IgD-negative memory B cell (primary cell): ENCODE data around the gene HMG20B. TPM values are rescaled to one million over a fixed set of nuclear protein-coding genes. Genes with fewer than 3 reads are reported as not detected.

ENCODE experiments used
- H3K27ac Mint-ChIP-seq, 3 donors: one replicate each; pipeline ENCODE4 v1.8.0; 2020 to 2022; ENCODE audit warnings: mild to moderate bottlenecking in 3 of 3, mixed read lengths in 3 of 3, moderate library complexity in 1 of 3
- H3K27me3 Mint-ChIP-seq: one replicate; pipeline ENCODE4 v1.8.0; 2021; ENCODE audit warnings: mixed read lengths
- H3K36me3 Mint-ChIP-seq: one replicate; pipeline ENCODE4 v1.8.0; 2020; ENCODE audit warnings: mild to moderate bottlenecking, mixed read lengths
- H3K4me1 Mint-ChIP-seq, 3 donors: one replicate each; pipeline ENCODE4 v1.8.0; 2020 to 2022; ENCODE audit warnings: mixed read lengths in 3 of 3, mild to moderate bottlenecking in 1 of 3
- H3K4me3 Mint-ChIP-seq, 4 donors: one replicate each; pipeline ENCODE4 v1.8.0; 2020 to 2022; ENCODE audit warnings: mild to moderate bottlenecking in 4 of 4, mixed read lengths in 4 of 4, moderate library complexity in 3 of 4
- H3K9me3 Mint-ChIP-seq, 3 donors: one replicate each; pipeline ENCODE4 v1.8.0; 2020 to 2021; ENCODE audit warnings: mixed read lengths in 3 of 3, mild to moderate bottlenecking in 1 of 3
- polyA plus RNA-seq: library from polyadenylated mRNA; unstranded; fragments of 300-500 nt; fragmentation: Illumina TruSeq; gene quantifications from one replicate; pipeline ENCODE4 v1.2.3, GENCODE V29; 2021

The HMG20B gene
- polyA plus RNA-seq, 1 donor from 2014 or later = 49.3 TPM

DNA sequence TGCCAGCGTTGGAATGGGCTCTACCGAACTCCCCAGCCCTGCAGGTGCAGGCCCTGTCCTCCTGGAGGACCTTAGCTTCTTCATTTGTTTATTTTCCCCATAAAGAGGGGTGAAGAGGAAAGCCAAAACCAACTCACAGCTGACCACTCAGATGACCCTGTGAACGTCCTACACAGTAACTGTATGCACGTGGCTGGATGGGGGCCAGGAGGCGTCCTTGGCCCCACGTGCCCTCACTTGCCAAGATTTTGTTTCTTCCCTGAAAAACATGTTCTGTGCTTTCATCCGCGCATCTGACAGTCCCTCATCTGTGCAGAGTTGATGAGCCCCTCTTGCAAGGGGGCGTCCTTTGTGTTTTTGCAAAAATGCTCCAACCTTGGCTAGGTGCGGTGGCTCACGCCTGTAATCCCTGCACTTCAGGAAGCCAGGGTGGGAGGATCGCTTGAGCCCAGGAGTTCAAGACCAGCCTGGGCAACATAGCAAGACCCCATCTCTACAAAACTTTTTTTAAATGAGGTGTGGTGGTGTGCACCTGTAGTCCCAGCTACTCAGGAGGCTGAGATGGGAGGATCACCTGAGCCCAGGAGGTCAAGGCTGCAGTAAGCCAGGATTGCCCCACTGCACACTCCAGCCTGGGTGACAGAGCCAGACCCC is 39.1 kb upstream of the HMG20B start:
- peak overlapping the region in 1 of 3 donors; percentile 48 for H3K27ac Mint-ChIP-seq
- H3K9me3 Mint-ChIP-seq = no peaks in the 10 kb centered on the region
- H3K36me3 Mint-ChIP-seq = no peaks in the 10 kb centered on the region
- H3K27me3 Mint-ChIP-seq = no peaks in the 10 kb centered on the region
- no peak overlapping the region for H3K4me3 Mint-ChIP-seq
- no peaks in the 10 kb centered on the region for H3K4me1 Mint-ChIP-seq

DNA sequence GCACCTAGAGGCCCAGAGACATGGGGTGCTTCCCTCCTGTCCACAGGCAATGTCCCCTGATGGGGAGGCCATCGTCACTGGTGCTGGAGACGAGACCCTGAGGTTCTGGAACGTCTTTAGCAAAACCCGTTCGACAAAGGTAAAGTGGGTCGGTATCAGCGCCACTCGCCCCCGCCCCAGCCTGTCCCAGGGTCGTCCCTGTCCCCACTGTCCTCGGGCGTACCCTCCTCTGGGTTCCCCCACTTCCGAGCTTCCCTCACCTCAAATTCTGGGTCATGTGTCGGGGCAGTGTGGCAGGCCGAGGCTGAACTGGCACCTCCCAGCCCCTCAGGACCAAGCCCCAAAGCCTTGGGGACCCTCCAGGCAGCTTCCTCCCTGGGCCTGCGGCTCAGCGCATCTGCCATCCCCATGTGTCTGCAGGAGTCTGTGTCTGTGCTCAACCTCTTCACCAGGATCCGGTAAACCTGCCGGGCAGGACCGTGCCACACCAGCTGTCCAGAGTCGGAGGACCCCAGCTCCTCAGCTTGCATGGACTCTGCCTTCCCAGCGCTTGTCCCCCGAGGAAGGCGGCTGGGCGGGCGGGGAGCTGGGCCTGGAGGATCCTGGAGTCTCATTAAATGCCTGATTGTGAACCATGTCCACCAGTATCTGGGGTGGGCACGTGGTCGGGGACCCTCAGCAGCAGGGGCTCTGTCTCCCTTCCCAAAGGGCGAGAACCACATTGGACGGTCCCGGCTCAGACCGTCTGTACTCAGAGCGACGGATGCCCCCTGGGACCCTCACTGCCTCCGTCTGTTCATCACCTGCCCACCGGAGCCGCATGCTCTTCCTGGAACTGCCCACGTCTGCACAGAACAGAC is 38.1 kb upstream of the HMG20B start:
- no peaks in the 10 kb centered on the region for H3K9me3 Mint-ChIP-seq
- H3K4me1 Mint-ChIP-seq = no peaks in the 10 kb centered on the region
- H3K27ac Mint-ChIP-seq = no peak overlapping the region
- peaks cover 1% of the 10 kb centered on the region for H3K36me3 Mint-ChIP-seq
- H3K4me3 Mint-ChIP-seq = no peak overlapping the region
- no peaks in the 10 kb centered on the region for H3K27me3 Mint-ChIP-seq

DNA sequence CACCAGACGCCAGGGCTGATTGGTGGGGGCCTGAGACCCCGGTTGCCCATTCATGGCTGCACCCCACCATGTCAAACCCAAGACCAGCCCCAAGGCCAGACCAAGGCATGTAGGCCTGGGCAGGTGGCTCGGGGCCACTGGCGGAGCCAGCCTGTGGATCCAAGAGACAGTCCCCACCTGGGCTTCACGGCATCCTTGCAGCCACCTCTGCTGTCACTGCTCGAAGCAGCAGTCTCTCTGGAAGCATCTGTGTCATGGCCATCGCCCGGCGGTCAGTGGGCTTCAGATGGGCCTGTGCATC is 37.6 kb upstream of the HMG20B start:
- Mint-ChIP-seq H3K4me3 (no peak overlapping the region), H3K27ac (no peak overlapping the region)

DNA sequence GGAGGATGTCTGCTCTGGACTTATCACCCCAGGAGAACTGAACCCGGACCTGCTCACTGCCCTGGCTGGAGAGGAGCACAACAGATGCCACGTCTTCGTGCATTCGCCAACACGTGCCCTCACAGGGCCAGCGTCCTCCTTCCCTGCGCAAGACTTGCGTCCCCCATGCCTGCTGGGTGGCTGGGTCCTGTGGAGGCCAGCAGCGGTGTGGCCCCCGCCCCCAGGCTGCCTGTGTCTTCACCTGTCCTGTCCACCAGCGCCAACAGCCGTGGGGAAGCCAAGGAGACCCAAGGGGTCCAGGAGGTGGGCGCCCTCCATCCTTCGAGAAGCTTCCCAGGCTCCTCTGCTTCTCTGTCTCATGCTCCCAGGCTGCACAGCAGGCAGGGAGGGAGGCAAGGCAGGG is 37.2 kb upstream of the HMG20B start:
- Mint-ChIP-seq H3K4me1 (no peaks in the 10 kb centered on the region), H3K4me3 (no peak overlapping the region), H3K27ac (no peak overlapping the region), H3K9me3 (no peaks in the 10 kb centered on the region), H3K27me3 (no peaks in the 10 kb centered on the region), H3K36me3 (peaks cover 2% of the 10 kb centered on the region)

More for the DNA sequence above, 37.6 kb upstream of the HMG20B start:
- Mint-ChIP-seq H3K9me3 (no peaks in the 10 kb centered on the region), H3K36me3 (peaks cover 2% of the 10 kb centered on the region), H3K27me3 (no peaks in the 10 kb centered on the region), H3K4me1 (no peaks in the 10 kb centered on the region)

DNA sequence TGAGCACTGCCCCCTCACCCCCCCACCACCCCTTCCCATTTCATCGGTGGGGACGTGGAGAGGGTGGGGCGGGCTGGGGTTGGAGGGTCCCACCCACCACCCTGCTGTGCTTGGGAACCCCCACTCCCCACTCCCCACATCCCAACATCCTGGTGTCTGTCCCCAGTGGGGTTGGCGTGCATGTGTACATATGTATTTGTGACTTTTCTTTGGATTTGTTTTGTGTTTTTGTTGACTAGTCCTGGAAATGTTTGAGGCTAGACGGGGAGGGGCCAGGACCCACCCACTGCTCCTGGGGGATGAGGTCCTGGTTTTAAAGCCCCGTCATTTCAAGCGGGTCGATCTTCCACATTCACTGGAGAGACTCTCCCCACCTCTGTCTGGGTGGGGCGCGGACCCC is 36.8 kb upstream of the HMG20B start:
- H3K36me3 Mint-ChIP-seq = peaks cover 2% of the 10 kb centered on the region
- H3K4me3 Mint-ChIP-seq = no peak overlapping the region
- H3K27me3 Mint-ChIP-seq = no peaks in the 10 kb centered on the region
- H3K27ac Mint-ChIP-seq = peak overlapping the region in 1 of 3 donors; percentile 12
- H3K4me1 Mint-ChIP-seq = no peaks in the 10 kb centered on the region
- H3K9me3 Mint-ChIP-seq = no peaks in the 10 kb centered on the region

DNA sequence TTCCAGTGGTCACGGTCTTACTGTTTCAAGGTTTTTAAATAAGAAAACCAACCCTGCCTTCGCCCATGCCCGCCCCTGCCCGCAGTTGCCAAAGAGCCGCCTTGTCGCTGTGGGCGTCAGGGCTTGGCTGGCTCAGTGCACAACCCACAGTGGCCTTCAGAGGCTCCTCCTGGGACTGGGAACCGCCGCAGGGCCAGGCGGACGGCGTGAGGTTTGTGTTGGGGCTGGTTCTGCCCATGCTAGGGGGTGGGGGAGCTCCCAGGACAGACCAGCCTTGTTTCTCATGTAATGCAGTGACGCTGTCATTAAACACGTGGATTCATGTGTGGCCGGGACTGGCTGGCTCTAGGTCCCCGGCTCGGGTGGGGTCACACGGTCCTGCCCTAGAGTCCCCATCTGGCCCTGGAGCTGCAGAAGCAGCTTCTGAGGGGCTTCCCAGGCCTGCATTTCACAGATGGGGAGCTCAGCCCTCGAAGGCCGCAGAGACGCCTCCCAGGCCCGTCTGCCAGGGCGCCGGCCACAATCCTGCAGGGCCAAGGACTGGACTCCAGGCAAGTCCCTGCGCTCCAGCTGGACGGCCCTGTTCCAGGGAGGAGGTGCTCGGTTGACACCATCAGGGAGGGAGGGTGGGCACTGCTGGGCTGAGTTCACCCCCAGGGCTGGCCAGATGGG is 36.2 kb upstream of the HMG20B start:
- Mint-ChIP-seq H3K9me3 (no peaks in the 10 kb centered on the region), H3K36me3 (peaks cover 2% of the 10 kb centered on the region), H3K4me3 (no peak overlapping the region), H3K4me1 (no peaks in the 10 kb centered on the region), H3K27me3 (no peaks in the 10 kb centered on the region), H3K27ac (peak overlapping the region in 1 of 3 donors; percentile 12)

DNA sequence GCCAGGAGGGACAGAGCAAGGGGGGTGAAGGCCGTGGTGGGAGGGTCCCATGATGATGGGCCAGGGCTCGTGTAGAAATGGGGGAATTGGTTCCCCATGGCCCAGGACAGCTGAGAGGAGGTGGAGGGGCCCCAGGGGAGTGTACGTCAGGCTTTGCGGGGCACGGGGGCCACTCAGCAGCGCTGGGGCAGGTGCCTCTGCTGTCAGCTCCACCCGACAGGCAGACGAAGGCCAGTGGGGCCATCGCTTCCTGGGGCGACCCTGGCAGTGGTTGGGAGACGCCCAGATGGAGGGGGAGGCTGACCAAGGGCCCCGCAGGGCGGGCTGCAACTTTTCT is 35.7 kb upstream of the HMG20B start:
- H3K36me3 Mint-ChIP-seq = peaks cover 2% of the 10 kb centered on the region
- peak overlapping the region in 2 of 4 donors; percentile 35 to 65 for H3K4me3 Mint-ChIP-seq
- no peaks in the 10 kb centered on the region for H3K9me3 Mint-ChIP-seq
- H3K27me3 Mint-ChIP-seq = no peaks in the 10 kb centered on the region
- H3K27ac Mint-ChIP-seq = no peak overlapping the region
- H3K4me1 Mint-ChIP-seq = no peaks in the 10 kb centered on the region

DNA sequence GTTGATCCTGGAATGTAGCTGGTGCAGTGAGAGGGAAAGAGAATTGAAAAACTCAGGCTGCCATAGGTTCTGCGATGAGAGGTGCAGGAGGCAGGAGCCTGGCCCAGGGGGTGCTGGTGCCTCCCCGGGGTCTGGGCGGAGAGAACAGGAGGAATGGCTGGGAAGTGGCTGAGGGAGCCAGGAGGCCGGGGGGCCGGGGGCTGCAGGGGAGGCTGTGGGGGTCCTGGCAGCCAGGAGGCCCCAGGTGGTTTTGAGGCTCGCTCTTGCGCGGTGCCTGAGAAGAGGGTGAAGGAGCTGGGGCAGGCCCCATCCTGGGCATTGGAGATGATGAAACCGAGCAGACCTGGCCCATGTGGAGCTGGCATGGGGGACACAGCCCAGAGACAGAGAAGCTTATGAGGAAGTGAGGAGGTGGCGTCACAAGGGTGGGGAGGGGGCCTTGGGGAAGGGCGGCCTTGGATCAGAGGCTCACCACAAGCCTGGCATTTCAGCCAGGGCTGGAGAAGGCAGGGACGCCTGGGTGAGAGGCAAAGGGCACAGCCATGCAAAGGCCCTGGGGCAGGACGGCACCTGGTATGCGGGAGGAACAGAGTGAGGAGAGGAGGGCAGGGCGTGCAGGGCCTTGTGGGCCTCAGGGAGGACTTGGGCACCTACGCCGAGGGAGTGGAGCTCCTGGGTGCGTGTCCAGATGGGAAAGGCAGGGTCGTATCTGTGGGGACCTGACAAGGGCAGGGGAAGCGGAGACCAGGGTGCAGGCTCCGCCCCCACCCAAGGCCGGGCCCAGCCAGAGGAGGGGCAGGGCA is 35.1 kb upstream of the HMG20B start:
- Mint-ChIP-seq H3K27ac (peak overlapping the region in 1 of 3 donors; percentile 63), H3K27me3 (no peaks in the 10 kb centered on the region), H3K9me3 (no peaks in the 10 kb centered on the region), H3K4me1 (no peaks in the 10 kb centered on the region), H3K36me3 (peaks cover 2% of the 10 kb centered on the region), H3K4me3 (peak overlapping the region in 2 of 4 donors; percentile 35 to 65)

DNA sequence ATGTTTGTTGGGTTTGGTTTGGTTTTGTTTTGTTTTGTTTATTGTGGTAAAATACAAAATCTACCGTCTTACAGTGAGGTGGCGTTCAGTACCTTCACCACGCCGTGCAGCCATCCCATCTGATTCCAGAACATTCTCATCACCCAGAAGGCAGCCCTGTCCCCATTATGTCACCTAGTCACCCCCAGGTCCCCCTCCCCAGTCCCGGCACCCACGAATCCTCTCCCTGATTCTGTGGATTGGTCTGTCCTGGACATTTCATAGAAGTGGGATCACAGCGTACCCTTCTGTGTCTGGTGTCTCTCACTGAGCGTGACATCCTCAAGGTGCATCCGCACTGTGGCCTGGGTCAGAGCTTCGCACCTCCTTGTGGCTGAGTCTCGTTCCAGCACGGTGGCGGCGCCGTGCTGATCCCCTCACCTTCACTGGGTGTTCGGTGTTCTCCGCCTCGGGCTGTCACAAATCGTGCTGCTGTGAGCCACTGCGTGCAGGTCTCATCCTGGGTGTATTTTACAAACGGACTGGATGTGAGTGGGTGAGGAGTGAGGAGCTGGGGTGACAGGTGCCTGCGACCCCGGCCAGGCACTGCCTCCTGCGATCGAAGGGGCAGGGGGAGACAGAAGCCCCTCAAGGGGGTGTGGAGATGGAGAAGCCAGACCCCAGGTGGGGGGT is 34.4 kb upstream of the HMG20B start:
- Mint-ChIP-seq H3K36me3 (peaks cover 2% of the 10 kb centered on the region), H3K4me3 (no peak overlapping the region), H3K4me1 (no peaks in the 10 kb centered on the region), H3K27ac (no peak overlapping the region), H3K9me3 (no peaks in the 10 kb centered on the region), H3K27me3 (no peaks in the 10 kb centered on the region)

DNA sequence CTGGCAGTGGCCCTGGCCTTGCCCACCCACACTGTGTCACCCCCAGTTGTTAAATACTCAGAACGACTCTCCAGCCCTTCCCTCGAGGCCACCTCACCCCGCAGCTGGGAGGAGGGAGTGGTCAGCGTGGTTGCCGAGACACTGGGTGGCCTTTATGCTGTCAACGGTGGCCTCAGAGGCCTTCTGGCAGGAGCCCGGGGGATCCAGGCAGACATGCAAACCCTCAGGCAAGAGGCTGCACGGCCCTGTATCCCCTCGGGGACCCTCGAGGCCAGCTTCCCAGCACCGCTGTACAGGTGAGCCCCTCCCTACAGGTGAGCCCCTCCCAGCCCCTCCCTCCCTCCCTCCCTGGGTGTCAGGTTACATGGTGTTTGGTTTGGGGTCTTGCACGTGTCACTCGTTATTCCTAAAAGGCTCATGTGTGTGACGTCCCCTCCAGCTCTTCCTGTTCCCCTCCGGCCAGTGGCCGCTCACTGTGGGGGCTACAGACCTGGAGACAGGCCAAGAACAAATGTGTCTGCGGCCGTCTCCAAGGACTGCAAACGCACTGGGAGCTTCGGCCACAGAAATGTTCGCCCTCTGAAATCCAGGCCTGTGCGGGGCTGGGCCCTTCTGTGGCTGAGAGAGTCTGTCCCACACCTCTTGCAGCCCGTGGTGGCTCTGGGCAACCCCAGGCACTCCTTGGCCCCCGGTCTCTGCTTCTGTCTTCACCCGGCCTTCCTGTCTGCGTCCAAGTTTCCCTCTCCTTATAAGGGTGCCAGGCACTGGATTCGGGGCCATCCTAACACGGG is 33.6 kb upstream of the HMG20B start, which contains the start of gene TEKTIP1:
TSS of gene TEKTIP1 (plus strand) at position 210 of the 791 bp plus-strand sequence. CDS start at position 214, 4 bp downstream.
- Mint-ChIP-seq H3K27me3 (no peaks in the 10 kb centered on the region), H3K9me3 (no peaks in the 10 kb centered on the region), H3K4me3 (no peak within 1 kb of the TSS), H3K27ac (peak within 1 kb of the TSS in 2 of 3 donors; percentile 59 to 63), H3K4me1 (no peaks in the 10 kb centered on the region), H3K36me3 (peaks cover 2% of the 10 kb centered on the region)

DNA sequence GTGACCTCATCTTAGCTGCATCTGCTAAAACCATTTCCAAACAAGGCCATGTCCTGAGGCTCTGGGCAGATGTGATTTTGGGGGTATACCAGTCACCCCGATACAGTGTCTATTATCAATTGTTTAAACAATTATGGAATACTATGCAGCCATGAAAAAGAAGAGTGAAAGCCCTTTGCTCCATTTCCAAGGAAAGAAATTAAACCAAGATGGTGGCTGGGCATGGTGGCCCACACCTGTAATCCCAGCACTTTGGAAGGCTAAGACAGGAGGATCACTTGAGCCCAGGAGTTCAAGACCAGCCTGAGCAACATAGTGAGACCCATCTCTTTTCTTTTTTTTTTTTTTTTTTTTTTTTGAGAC is 33.0 kb upstream of the HMG20B start:
- Mint-ChIP-seq H3K4me3 (no peak overlapping the region), H3K9me3 (no peaks in the 10 kb centered on the region), H3K27ac (peak overlapping the region in 2 of 3 donors; percentile 39 to 59), H3K27me3 (no peaks in the 10 kb centered on the region), H3K36me3 (peaks cover 2% of the 10 kb centered on the region), H3K4me1 (no peaks in the 10 kb centered on the region)

DNA sequence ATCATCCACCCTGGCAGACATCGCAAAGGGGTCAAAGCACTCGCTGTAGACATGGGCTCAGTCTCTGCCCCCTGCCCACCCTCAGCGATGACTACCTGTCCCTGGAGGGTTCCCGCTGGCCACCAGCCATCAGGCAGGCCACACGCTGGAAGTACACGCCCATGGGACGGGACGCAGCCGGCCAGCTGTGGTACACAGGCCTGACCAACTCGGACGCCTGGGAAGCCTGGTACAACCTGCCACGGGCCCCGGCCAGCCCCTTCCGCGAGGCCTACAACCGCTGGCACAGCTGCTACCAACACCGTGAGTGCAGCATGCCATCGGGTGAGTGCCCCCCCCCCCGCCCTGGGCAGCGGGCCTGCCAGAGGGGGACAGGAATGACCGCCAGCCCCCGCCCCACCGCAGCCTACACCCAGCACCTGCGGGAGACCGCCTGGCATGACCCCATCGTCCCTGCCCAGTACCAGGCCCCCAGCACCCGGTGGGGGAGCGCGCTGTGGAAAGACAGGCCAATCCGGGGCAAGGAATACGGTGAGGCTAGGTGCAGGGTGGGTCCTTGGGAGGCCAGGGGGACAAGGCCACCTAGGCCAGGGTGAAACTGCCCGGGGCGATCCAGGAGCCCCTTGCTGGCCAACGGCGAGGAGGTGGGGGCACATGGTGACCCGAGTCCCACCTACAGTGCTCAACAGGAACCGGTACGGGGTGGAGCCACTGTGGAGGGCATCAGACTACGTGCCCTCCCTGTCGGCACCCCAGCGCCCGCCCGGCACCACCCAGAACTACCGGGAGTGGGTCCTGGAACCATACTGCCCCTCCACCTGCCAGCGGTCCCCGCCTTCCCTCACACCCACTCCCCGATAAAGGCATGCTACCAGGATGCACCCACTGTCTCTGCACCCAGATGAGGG is 29.3 kb upstream of the HMG20B start:
- no peak overlapping the region for H3K4me3 Mint-ChIP-seq
- no peaks in the 10 kb centered on the region for H3K27me3 Mint-ChIP-seq
- peaks cover 2% of the 10 kb centered on the region for H3K36me3 Mint-ChIP-seq
- H3K9me3 Mint-ChIP-seq = no peaks in the 10 kb centered on the region
- H3K27ac Mint-ChIP-seq = no peak overlapping the region
- H3K4me1 Mint-ChIP-seq = peaks cover 0 to 9% (median 8%) of the 10 kb centered on the region in 3 donors

DNA sequence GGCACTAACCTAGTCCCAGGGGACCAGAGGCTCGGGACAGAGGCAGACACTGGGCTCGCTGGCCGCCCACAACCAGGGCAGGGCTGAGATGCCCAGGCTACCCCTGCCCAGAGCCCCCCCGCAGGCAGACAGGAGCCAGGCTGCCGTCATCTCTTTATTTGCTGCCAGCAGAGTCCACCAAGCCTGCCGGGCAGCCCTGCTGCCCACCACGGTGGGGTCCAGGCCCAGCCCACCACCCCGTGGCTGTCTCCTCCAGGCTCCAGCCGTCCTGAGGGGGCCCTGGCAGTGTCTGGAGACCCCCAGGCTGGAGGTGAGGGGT is 28.7 kb upstream of the HMG20B start:
- Mint-ChIP-seq H3K27me3 (no peaks in the 10 kb centered on the region), H3K9me3 (no peaks in the 10 kb centered on the region), H3K4me1 (peaks cover 0 to 9% (median 8%) of the 10 kb centered on the region in 3 donors), H3K27ac (no peak overlapping the region), H3K4me3 (no peak overlapping the region), H3K36me3 (peaks cover 2% of the 10 kb centered on the region)
